Measurements from ENCODE around the gene OSBPL3.

The OSBPL3 gene

DNA sequence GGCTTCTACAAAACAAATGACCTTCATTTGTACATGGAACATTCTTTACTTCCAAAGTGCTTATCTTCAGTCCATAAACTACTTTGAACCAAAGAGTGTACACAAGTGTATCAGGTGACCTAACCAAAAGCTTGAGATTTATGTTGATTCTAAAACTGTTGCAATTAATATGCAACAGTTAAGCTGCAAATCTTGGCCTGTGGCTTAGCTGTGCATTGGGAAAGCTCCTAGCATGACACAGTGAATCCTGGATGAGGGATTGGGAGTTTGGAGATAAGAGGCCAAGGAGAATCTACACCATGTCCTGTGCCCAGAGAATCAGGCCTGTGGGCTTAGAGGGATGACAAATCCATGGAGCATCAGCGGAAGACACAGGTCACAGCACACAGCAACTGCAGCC, 117.5 kb downstream of the OSBPL3 start:
- TF ChIP-seq, protein P1, sequence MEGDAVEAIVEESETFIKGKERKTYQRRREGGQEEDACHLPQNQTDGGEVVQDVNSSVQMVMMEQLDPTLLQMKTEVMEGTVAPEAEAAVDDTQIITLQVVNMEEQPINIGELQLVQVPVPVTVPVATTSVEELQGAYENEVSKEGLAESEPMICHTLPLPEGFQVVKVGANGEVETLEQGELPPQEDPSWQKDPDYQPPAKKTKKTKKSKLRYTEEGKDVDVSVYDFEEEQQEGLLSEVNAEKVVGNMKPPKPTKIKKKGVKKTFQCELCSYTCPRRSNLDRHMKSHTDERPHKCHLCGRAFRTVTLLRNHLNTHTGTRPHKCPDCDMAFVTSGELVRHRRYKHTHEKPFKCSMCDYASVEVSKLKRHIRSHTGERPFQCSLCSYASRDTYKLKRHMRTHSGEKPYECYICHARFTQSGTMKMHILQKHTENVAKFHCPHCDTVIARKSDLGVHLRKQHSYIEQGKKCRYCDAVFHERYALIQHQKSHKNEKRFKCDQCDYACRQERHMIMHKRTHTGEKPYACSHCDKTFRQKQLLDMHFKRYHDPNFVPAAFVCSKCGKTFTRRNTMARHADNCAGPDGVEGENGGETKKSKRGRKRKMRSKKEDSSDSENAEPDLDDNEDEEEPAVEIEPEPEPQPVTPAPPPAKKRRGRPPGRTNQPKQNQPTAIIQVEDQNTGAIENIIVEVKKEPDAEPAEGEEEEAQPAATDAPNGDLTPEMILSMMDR (IDR thresholded peaks at IDR 0.05; ENCODE audit: low read depth, low read length): no peak
- no peak for DNase-seq (ENCODE audit: extremely low read depth, low read depth)

DNA sequence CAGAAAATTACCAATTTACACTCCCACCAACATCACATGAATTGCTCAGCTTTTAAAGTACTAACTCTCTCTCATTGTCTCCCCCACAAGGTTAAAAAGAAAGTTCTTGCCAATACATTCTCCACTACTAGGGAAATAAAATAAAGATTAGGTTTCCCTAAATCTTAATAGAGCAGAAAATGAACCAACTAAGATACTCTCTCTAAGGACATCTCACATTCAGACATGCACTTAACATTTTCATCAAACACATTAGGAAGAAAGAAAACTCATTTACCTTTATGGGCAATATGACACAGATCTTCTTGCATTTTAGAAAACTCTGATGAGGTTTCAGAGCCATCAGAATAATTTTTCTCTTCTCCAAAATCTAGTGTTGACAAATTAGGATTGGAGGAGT, 118.6 kb downstream of the OSBPL3 start:
- DNase-seq (ENCODE audit: extremely low read depth, low read depth): no peak
- TF ChIP-seq, protein P1 (IDR thresholded peaks at IDR 0.05; ENCODE audit: low read depth, low read length): no peak

DNA sequence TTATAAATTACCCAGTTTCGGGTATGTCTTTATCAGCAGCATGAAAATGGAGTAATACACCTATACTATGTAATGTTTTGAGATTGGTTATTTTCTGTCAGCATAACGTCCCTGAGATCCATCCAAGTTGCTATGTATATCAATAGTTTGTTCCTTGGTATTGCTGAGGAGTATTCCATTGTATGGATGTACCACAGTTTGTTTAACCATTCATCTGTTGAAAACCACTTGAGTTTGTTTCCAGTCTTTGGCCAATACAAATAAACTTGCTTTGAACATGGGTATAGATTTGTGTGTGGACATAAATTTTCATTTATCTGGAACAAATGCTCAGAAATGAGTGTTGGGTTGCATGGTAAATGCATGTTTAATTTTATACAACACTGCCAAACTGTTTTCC, 119.4 kb downstream of the OSBPL3 start:
- no peak for DNase-seq (ENCODE audit: extremely low read depth, low read depth)
- TF ChIP-seq, protein P1 (IDR thresholded peaks at IDR 0.05; ENCODE audit: low read depth, low read length): no peak

DNA sequence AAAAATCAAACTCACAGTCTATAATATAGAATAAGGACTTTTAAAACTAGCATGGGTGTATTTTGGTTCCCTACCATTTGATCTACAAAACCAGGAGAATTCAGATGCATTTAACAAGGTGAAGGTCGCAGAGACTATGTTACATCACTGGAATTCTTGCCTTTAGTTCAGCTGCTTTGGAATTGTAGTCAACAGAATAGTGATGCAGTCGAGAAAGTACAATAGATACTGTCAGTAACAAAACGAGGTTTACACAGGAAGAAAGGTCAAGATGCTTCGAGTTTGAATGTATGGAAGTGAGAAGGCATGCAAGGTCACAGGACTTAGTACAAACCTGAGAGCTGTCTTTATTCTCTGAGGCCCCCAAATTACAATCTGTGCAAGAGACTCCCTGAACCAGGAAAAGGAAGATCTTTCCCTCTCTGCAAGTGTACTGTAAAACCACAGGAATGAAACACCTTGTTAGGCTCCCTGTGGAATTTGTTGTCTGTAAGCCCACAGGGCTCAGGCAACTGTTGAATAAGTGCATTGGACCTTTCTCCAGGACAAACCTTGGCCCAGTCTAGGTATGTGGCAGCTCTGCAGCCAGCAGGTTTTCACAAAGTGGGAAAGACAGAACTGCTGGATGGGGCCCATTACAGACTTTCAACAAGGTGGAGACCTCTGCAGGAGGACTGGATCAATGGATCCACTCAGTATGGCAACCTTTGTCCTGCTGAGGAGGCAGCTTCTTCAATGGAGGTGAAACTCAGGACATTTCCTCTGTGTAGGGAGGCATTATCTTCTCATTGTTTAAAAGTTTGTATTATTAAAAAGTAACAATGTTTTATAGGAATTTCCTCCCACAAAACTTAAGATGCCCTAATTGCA, 121.6 kb downstream of the OSBPL3 start:
- TF ChIP-seq, protein P1 (IDR thresholded peaks at IDR 0.05; ENCODE audit: low read depth, low read length): no peak
- no peak for DNase-seq (ENCODE audit: extremely low read depth, low read depth)

DNA sequence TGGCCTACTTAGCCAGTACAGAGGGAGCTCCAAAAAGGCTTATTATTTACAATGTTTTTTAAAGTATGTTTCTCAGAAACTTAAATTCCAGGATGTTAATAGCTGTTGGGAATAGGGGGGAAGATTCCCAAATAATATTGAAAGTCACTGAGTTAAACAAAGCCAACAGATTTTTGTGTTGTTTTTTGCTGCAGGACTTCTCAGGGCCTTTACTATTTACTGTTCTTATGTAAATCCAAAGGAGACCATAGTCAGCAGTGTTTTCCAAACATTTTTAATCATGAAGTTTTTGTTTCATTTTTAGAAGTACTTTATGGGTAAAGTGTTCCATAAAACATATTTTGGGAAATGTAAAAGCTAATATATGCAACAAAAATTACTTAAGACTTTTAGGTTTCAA, 122.4 kb downstream of the OSBPL3 start:
- TF ChIP-seq, protein P1 (IDR thresholded peaks at IDR 0.05; ENCODE audit: low read depth, low read length): no peak
- DNase-seq (ENCODE audit: extremely low read depth, low read depth): no peak

DNA sequence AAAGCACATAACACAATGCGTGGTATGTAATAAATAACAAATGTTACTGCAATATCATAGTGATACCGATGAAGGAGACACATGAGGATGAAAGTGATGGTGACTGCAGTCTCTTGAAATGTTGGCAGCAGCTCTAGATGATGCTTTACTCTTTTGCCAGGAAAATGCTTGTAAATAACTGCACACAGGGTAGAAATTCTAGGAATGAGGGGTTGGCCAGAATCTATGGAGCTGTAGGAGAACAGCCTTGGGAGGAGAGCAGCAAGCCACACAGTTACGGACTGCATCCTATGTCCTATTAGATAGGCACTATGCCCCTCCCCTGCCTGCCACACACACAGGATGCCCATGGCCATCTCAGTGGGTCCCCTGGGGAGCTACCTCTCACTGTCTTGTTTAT, 125.1 kb downstream of the OSBPL3 start:
- TF ChIP-seq, protein P1 (IDR thresholded peaks at IDR 0.05; ENCODE audit: low read depth, low read length): no peak
- no peak for DNase-seq (ENCODE audit: extremely low read depth, low read depth)

DNA sequence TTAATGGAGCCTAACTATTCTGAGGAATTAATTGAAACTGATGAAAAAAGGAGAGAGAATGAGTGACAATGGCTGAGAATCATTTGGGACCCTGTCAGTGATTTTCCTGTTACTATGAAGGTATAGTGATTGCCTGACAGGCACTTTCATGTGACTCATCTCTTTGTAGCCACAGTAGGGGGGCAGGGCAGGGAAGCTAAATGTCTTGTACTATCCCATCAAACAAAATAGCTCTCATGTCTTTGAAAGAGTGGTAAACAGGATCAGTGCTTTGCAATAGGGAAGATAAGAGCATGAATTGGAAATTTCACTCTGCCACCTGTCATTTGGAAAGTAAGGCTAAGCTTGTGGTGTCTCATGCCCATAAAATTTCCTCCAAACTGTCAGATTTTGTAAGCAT, 128.2 kb downstream of the OSBPL3 start:
- DNase-seq (ENCODE audit: extremely low read depth, low read depth): no peak
- TF ChIP-seq, protein P1 (IDR thresholded peaks at IDR 0.05; ENCODE audit: low read depth, low read length): no peak
